BE2C (cell line): Measurements from ENCODE around the gene CAPN3.
A peak's percentile ranks its signal among the peaks of the same experiment; 100 is the strongest.

Experiments used
- DNase-seq: peaks from one replicate; pipeline ENCODE4 v3.0.0-alpha.2; 2020
- H3K27me3 ChIP-seq: fragments of 250-450 bp; sonication (Bioruptor Pico); 2 replicates; pipeline ENCODE4 v1.5.1; 2020; ENCODE audit warnings: mild to moderate bottlenecking
- H3K36me3 ChIP-seq: fragments of 250-450 bp; sonication (Bioruptor Pico); 2 replicates; pipeline ENCODE4 v1.5.1; 2020; ENCODE audit warnings: mild to moderate bottlenecking
- H3K4me1 ChIP-seq: fragments of 250-450 bp; sonication (Bioruptor Pico); 2 replicates; pipeline ENCODE4 v1.5.1; 2020
- H3K4me3 ChIP-seq: 2 replicates; pipeline ENCODE4 v1.5.1; 2011; ENCODE audit warnings: low read depth, low read length
- H3K9me3 ChIP-seq: fragments of 250-450 bp; sonication (Bioruptor Pico); 2 replicates; pipeline ENCODE4 v1.5.1; 2020
- TF ChIP-seq, protein P1 (sequence below): IDR thresholded peaks from 2 replicates; pipeline ENCODE4 v1.5.1; 2012; ENCODE audit warnings: mild to moderate bottlenecking, low read depth, low read length

Gene CAPN3

DNA sequence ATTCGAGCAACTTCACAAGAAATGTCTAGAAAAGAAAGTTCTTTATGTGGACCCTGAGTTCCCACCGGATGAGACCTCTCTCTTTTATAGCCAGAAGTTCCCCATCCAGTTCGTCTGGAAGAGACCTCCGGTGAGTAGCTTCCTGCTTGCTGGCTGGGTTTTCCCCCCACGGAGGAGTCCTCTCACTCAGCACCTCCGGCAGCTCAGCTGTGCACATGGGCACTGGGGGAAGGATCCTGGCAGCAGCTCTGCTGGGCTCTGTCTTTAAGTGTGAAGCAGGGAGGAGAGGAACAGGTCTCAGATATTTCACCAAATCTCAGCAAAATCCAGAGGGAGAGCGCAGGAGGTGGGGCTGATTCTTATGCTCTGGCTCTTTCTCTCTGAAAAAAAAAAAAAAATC, 684 bp downstream of the CAPN3 start:
- TF ChIP-seq, protein P1, sequence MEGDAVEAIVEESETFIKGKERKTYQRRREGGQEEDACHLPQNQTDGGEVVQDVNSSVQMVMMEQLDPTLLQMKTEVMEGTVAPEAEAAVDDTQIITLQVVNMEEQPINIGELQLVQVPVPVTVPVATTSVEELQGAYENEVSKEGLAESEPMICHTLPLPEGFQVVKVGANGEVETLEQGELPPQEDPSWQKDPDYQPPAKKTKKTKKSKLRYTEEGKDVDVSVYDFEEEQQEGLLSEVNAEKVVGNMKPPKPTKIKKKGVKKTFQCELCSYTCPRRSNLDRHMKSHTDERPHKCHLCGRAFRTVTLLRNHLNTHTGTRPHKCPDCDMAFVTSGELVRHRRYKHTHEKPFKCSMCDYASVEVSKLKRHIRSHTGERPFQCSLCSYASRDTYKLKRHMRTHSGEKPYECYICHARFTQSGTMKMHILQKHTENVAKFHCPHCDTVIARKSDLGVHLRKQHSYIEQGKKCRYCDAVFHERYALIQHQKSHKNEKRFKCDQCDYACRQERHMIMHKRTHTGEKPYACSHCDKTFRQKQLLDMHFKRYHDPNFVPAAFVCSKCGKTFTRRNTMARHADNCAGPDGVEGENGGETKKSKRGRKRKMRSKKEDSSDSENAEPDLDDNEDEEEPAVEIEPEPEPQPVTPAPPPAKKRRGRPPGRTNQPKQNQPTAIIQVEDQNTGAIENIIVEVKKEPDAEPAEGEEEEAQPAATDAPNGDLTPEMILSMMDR = no peak
- H3K4me3 ChIP-seq = no peak overlapping the region
- DNase-seq = no peak

DNA sequence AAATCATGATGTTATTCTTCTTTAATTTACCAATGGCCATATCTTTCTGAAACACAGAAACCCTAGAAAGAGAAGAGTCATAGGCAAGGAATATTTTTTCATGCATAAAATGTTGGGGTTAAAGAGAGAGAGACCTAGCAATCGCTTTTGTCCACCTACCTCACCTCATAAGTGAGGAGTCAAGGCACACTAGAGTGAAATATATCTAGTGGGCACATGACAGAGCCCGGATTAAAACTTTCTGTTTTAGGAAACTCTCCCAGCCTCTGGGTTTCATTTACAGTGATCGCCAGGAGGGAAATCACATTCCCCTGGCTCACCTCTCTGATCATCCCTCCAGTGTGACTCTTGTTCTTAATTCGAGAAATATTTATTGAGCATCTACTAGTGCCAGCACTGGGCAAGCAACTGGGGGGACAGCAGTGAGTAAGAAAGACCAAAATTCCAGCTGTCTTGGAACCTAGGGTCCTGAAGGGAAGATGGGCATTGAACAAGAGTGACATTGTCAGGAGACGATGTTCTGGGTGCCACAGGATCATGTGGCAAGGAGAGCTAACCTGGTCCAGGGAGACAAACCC, 1.3 kb downstream of the CAPN3 start:
- no peaks in the 10 kb centered on the region for H3K9me3 ChIP-seq
- TF ChIP-seq, protein P1 = no peak
- H3K4me1 ChIP-seq = no peaks in the 10 kb centered on the region
- no peak overlapping the region for H3K4me3 ChIP-seq
- no peak for DNase-seq
- H3K27me3 ChIP-seq = no peaks in the 10 kb centered on the region
- H3K36me3 ChIP-seq = no peaks in the 10 kb centered on the region

More for the DNA sequence above, 684 bp downstream of the CAPN3 start:
- no peaks in the 10 kb centered on the region for H3K36me3 ChIP-seq
- no peaks in the 10 kb centered on the region for H3K27me3 ChIP-seq
- H3K9me3 ChIP-seq = no peaks in the 10 kb centered on the region
- H3K4me1 ChIP-seq = no peaks in the 10 kb centered on the region

- H3K9me3 ChIP-seq = no peaks in the 10 kb centered on the region
- no peak for DNase-seq
These were observed 4.2 kb downstream of the CAPN3 start for GRCh38 chr15:42363487-42363886.

GRCh38 chr15:42363942-42364341, 4.6 kb downstream of the CAPN3 start:
- Histone ChIP-seq H3K4me3 (no peak overlapping the region), H3K4me1 (no peaks in the 10 kb centered on the region), H3K27me3 (peaks cover 4% of the 10 kb centered on the region; the same call in 1 of the 2 replicates), H3K36me3 (no peaks in the 10 kb centered on the region), H3K9me3 (no peaks in the 10 kb centered on the region)
- DNase-seq = no peak
- TF ChIP-seq, protein P1 = no peak

More at GRCh38 chr15:42363487-42363886, 4.2 kb downstream of the CAPN3 start:
- Histone ChIP-seq H3K4me1 (no peaks in the 10 kb centered on the region), H3K36me3 (no peaks in the 10 kb centered on the region), H3K27me3 (peaks cover 4% of the 10 kb centered on the region; the same call in 1 of the 2 replicates), H3K4me3 (no peak overlapping the region)
- TF ChIP-seq, protein P1 = no peak

- DNase-seq = peak; percentile 24
These were observed 5.2 kb downstream of the CAPN3 start for GRCh38 chr15:42364529-42364928.

More at GRCh38 chr15:42364529-42364928, 5.2 kb downstream of the CAPN3 start:
- Histone ChIP-seq H3K36me3 (no peaks in the 10 kb centered on the region), H3K4me1 (no peaks in the 10 kb centered on the region), H3K4me3 (no peak overlapping the region), H3K9me3 (no peaks in the 10 kb centered on the region), H3K27me3 (peaks cover 4% of the 10 kb centered on the region; the same call in 1 of the 2 replicates)
- TF ChIP-seq, protein P1 = no peak
